ENCODE data around the gene RGS9BP. TPM values are rescaled to one million over a fixed set of nuclear protein-coding genes. Genes with fewer than 3 reads are reported as not detected.
"Not testable (repeated sequence)": the region's sequence is repeated elsewhere in the genome, so short reads cannot be mapped to it uniquely, and the experiment has no call there.

Gene RGS9BP, protein sequence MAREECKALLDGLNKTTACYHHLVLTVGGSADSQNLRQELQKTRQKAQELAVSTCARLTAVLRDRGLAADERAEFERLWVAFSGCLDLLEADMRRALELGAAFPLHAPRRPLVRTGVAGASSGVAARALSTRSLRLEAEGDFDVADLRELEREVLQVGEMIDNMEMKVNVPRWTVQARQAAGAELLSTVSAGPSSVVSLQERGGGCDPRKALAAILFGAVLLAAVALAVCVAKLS
- polyA plus RNA-seq (2014; cell fraction: cytosol; rRNA removed), result 0.37 and 1.0 TPM in 2 replicates
- 0.24 and 0.31 TPM in 2 replicates for polyA plus RNA-seq (2014; cell fraction: nucleus; rRNA removed)

DNA sequence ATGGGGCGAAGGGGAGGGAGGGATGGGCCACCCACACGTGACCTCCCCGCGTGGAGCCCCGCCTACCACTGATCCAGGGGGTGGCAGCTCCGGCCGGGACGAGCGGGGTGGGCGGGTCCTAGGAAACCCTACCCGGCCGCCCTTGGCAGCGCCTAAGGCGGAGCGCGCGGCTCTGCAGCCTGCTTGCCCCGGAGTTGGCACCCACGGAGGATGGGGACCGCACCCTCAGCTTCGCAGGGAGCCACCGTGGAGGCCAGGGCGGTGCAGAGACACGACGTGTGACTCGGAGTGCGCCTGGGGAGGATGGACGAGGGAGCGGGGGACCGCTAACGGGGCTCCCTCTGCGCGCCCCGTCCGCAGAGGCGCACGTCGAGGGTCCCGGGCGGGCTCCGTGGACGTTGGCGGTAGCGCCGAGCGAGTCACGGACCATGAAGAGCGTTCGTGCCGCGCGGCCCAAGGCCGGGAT lies at the start of gene RGS9BP:
RGS9BP (plus strand) TSS at position 129 of the 466 bp plus-strand sequence. CDS start 416 bp downstream, outside the sequence.
- DNase-seq (ENCODE audit: low spot score), result peak; percentile 67

DNA sequence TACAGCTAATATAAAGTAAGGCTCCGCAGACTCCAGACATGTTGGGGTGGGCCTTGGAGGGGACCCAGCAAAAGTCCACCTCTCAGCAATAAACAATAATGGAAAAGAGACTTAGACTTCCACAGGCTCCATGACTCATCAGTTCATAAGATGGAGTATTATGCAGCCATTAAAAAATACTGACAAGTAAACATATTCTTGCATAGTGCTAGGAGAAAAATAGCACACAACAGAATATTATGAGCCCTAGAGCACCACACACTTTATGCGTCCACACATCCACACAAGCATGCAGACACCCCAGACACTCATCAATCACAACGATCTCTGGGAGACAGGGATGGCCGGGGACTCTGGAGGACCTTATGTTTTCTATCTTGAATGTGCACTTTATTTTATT lies 48.7 kb upstream of the RGS9BP start:
- no peak for DNase-seq (ENCODE audit: low spot score)

DNA sequence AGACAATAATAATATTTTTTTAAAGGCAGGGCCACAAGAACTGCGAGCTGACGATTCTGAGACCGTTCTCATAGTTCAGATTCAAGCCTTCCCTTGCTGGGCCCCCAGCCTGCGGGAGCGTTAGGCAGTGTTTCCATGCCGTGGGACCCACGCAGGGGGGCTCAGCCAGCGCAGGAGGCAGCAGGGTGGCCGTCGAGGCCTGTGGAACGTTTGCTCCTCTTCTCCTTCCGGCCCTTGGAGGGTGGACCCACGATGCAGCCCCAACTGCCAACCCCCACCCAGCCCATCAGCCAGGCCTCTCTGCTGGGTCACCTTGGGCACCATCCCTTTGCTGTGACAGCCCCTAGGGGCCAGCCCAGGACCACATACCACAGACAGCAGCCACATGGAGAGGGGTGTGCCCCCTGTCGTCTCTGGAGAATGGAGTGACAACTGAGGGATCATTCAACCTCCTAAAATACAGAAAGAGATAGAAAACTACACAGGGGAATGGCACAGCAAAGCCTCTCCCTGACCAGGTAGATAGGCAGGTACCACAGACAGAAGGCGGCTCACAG lies 47.9 kb upstream of the RGS9BP start:
- DNase-seq (ENCODE audit: low spot score), result no peak

DNA sequence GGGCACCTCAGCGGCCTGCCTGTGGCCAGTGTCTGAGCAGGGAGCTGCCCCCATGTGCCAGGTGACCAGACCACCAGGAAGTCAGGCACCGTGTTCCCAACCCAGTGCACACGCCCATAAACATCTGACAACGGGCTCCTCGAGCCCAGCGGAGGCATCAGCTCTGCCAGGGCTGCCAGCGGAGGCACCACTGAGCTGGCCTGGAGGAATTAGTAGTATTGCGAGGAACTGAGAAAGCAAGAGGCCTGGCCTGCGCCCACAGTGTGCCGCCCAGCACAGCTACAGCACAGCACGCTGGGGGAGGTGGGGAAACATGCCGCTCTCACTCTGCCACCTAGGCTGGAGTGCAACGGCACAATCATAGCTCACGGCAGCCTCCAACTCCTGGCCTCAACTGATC lies 45.3 kb upstream of the RGS9BP start:
- DNase-seq (ENCODE audit: low spot score), result no peak

DNA sequence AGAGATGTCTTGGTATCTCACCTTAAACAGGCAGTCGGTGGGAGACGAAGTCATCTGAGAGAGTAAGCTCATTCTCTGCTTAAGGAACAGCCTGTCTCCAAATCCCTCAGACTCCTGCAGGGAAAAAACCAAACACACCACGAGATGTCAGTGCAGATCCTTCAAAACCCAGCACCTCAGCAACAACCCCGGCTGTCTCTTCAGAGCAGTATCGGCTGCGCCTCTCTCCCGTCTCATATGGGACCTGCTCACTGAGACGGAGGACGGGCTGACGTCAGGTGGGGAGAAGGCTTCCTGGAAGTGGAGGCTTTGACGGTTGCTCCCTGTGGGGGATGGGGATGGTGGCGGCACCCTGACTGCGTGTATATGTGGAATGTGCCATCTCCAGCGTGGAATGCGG lies 44.3 kb upstream of the RGS9BP start:
- DNase-seq (ENCODE audit: low spot score), result no peak

DNA sequence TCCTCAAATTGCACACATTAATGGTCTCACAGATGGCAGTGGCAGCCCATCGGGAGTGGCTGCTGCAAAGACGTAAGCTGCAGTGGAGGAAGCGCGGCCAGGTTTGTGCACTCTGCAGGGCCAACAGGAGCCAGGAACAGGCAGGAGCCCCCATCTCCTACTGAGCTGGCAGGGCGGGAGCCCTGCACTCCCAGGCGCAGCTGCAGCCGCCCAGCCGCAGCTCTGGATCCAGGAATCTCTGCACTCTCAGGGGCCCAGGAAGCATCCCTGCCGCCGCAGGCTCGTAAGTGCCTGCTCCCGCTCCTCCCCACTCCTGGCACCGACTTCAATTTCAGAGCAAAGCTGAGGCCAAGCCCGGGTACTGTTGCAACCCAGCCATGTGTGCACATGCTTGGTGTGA lies 38.2 kb upstream of the RGS9BP start:
- no peak for DNase-seq (ENCODE audit: low spot score)

DNA sequence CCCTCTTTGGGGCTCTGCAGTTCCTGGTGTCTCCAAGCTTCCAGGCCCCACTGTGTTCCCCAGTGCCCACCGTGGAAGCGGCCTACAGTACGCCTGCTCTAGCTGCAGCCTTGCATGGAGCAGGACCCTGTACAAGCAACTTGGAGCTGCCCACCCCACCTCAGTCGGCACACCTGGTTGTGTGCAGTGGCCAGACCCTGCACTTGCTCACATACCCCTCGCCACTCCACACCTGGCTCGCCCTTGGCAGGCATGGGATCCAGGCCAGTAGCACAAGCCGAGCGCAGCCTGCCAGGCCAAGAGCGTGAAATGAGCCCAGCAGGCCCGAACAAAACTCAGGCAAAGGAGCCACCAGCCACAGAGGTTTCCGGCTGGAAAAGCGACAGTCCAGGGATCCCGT lies 37.0 kb upstream of the RGS9BP start:
- DNase-seq (ENCODE audit: low spot score), result no peak

DNA sequence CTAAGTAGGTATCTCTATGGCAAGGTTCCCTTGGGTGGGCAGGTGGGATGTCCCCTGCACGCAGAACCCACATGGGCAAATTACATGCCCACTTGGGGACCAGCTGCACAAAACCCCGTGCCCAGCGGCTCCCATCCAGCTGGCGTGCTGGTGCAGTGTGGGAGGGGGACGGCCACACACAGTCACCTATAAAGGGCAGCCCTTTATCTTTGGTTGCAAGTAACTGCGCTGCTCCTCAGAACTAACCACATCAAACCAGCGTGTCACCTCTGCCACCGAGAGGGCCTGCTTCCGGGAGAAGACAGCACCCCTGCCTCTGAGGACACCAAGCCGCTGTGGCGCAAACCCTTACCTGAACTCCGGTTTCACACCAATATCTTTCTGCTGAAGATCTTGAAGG lies 32.9 kb upstream of the RGS9BP start:
- DNase-seq (ENCODE audit: low spot score), result no peak

DNA sequence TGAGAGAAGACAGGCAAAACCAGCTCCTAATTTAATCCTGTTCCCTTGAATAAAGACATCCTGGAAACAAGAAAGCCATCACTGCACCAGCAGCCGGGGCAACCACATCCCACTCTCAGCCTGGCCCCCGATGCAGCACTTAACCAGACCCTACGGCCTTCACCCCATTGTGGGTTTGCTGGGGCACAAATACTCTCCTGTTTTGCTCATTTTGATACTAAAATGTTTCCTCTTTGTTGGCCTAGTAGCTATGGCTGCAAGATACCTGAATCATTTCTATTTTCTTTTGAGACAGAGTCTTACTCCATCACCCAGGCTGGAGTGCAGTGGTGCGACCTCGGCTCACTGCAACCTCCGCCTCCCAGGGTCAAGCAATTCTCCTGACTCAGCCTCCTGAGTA lies 29.1 kb upstream of the RGS9BP start:
- no peak for DNase-seq (ENCODE audit: low spot score)

DNA sequence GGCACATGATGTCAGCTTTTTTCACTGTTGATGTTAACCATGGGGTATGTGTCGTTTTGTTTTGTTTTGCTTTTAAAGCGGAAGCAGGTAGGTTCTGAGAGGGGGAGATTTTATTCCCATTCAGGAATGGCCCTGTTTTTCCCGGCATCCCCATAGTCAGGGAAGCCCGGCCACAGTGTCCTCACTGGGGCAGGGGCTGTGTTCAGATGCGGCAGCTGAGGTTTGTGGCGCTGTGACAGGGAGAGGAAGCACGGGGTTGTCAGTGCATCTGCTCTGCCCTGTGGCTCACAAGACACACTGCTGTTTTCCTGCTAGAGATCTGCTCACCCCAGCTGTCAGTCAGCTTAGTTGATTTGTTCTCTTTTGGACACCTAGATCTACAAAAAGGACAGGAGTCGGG lies 28.3 kb upstream of the RGS9BP start:
- no peak for DNase-seq (ENCODE audit: low spot score)

DNA sequence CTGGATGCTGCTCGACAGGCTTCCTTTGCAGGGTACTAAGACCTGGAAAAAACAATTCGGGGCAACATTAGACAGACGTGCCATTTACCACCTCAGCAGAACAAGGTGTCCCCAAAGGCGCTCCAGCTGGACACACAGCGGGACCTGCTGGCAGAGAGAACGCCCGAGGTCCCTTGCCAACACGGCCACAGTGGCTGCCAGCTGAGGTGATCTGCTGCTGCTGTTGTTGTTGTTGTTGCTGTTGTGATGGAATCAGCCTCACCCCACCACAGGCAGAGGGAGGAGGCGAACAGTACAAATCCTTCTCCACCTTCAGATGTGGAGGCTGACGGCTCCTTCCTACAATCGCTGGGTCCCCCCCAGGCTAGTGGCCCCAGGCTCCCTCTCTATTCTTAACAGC lies 25.9 kb upstream of the RGS9BP start:
- DNase-seq (ENCODE audit: low spot score), result no peak

DNA sequence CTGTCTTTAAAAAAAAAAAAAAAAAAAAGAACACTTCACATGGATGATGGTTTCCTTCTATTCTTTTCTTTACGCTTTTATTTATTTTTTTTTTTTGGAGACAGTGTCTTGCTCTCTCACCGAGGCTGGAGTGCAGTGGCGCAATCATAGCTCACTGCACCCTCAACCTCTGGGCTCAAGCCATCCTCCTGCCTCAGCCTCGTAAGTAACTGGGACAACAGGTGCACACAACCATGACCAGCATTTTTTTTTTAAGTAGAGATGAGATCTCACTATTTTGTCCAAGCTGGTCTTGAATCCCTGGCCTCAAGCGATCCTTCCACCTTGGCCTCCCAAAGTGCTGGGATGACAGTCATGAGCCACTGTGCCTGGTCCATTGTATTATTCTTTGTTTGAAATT lies 25.0 kb upstream of the RGS9BP start:
- no peak for DNase-seq (ENCODE audit: low spot score)

DNA sequence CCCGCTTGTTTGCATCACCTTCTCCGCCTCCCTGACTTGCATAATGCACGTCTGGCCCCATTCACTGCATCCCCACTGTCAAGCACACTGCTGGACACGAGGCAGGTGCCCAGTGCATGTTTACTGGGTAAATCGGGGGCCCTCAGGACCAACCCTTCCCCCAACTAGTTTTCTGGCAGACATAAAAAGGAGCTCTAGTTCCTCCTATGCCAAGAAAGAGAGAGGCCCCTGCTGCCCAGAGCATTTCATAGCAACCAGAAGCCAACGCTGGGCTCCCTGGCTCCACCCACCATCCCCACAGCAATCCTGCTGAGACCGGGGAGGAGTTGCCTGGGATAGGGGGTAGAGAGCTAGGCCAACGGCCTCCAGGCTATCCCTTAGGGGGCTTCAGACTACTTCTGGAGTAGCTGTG lies 23.9 kb upstream of the RGS9BP start:
- no peak for DNase-seq (ENCODE audit: low spot score)

DNA sequence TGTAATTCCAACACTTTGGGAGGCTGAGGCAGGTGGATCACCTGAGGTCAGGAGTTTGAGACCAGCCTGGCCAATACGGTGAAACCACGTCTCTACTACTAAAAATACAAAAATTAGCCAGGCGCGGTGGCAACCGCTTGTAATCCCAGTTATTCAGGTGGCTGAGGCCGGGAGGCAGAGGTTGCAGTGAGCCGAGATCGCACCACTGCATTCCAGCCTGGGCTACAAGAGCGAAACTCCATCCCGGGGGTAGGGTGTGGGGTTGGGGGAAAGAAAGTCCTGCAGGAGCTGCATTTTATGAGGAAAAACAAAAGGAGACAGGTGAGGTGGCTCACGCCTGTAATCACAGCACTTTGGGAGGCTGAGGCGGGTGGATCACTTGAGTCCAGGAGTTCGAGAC lies 23.3 kb upstream of the RGS9BP start:
- not testable (repeated sequence) for DNase-seq (ENCODE audit: low spot score)

DNA sequence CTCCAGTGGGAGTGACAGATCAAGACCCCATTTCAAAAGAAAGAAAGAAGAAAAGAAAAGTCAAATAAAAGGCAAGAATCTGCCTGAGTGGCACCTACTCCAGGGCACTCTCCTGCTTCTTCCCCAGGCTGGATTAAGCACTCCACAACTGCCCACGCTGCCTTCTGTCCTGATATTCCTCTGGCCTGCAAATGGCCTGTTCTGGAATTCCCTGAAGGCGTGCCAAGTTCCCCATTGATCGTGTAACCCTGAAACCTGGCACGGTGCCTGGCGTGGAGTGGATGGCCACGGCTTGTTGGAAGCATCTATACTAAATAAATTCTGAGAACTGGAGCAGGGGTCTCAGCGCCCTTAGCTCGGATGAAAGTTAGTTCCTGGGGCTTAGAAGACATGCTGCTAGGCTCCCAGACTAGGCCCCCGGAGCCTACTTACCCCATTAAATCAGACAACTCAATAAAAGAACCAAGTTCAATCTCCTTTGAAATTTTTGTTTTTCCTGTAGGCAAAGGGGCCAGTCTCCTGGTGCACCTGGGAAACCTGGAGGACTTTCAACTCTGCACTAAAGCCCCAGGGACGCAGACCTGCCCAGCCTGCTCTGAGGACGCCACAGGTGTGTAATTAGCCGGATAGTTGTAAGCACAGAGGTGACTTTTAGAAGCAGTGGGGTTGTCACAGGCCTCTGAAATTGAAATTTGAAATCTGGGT lies 22.6 kb upstream of the RGS9BP start:
- DNase-seq (ENCODE audit: low spot score), result no peak

DNA sequence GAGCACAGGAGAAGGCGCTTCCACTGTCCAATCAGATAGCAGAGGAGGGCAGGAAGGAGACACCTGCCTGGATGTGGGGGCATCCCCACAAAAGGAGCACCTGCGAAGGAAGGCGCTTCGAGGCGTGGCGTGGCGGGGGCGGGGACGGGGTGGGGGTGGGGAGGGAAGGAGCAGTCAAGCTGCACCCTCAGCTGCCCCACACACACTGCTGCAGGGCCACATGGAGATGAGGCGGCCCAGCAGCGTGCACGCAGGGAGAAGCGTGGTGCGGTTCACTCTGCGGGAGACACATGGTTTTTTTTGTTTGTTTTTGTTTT lies 22.1 kb upstream of the RGS9BP start:
- no peak for DNase-seq (ENCODE audit: low spot score)

DNA sequence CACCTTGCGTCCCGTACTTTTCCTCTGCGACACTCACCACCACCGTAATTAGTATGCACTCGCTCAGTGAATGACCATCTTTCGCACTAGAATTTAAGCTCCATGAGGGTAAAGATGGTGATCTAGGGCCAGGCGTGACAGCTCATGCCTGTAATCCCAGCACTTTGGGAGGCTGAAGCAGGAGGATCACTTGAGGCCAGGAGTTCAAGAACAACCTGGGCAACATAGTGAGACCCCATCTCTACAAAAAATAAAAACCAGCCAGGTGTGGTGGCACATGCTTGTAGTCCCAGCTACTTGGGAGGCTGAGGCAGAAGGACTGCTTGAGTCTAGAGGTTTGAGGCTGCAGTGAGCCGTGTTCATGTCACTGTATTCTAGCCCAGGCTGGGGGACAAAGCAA lies 19.3 kb upstream of the RGS9BP start:
- DNase-seq (ENCODE audit: low spot score), result not testable (repeated sequence)

DNA sequence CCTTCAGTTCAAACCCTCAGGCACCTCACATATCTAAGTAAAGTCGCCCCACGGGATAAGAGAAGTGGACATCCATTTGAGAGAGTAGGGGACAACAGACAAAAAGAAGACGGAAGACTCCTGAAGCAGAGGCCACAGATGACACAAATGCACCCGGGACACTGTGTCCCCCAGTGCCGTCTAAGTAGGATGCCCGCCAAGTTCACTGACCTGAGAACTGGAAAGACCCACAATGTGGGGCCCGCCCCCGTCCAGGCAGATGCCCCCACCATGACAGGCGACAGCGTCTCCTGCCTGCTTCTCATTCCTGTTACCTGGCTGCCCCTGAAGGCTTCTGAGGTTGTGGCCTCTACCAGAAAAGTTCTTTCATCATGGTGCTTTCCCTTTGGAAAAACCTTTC lies 17.6 kb upstream of the RGS9BP start:
- DNase-seq (ENCODE audit: low spot score), result no peak

DNA sequence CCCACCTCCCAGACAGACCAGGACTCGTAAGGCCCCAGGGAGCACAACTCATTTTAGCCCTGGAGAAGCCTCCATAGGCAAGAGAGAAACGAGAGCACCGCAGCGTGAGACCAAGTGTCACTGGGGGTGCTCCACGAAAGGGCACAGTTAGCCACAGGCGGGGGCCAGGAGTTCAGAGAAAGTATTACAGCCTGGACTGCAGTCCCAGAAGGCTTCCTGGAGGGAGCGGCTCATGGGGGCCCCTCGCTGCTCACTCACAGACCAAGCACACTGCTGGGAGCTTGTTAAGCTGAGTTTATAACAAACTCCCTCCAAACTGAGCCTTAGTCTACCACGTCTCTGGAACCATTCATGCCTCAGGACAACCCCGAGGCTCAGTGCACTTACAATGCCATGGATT lies 17.1 kb upstream of the RGS9BP start:
- no peak for DNase-seq (ENCODE audit: low spot score)

DNA sequence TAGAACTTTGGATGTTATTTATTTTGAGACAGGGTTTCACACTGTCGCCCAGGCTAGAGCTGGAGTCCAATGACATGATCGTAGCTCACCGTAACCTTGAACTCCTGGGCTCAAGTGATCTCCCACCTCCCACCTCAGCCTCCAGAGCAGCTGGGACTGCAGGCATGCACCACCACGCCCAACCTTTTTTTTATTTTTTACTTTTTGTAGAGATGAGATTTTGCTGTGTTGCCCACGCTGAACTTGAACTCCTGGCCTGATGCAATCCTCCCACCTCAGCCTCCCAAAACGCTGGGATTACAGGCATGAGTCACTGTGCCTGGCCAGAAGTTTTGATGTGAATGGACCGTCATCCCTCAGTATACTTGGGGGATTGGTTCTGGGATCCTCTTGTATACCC lies 14.3 kb upstream of the RGS9BP start:
- no peak for DNase-seq (ENCODE audit: low spot score)

DNA sequence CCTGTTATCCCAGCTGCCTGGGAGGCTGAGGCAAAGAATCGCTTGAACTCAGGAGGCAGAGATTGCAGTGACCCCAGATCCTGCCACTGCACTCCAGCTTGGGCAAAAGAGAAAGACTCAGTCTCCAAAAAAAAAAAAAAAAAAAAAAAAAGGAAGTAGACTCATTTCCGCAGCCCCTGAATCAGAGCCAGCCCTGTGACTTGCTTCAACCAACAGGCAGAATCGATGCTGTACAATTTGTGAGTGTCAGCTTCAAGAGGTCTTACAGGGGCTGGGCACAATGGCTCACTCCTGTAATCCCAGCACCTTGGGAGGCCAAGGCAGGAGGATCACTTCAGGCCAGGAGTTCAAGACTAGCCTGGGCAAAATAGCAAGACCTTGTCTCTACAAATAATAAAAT lies 13.5 kb upstream of the RGS9BP start:
- no peak for DNase-seq (ENCODE audit: low spot score)

DNA sequence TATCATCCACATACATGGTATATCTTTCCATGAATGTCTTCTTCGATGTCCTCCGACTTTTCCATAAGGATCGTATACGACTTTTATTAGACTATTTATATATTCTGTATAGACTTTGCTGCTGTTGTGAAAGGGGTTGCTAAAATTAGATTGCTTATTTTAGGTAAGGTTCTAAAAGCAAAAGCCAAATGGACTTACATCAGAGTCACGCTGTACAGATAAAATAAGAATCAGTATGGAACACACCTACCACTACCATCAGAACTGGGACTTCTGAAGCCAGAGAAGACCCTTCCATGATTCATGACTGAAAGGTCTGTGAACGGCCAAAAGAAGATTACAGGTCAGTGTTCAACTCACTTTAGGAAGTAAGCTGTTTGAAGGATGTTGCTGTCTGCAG lies 9.6 kb upstream of the RGS9BP start:
- no peak for DNase-seq (ENCODE audit: low spot score)

DNA sequence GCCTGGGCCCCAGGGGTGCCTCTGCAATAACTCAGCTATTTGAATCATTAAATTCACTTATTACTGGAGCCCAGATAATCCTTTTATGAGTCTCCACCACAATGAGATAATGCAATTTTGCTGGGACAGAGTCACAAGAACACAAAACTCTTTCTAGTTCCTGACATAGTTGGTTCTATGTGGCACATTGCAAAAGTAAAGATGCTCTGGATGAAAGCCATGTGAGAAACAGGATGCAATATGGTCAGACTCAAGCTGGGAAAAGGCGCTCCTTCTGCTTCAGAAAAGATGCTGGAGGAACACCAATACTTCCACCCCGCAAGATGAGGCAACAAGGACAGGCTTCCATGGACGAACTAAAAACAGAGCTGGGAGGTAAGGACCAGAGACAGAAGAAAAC lies 6.3 kb upstream of the RGS9BP start:
- DNase-seq (ENCODE audit: low spot score), result no peak
